CD4-positive, alpha-beta T cell treated with Interferon gamma for 1 hour (primary cell): ENCODE results near the gene PLA2G3.
"Not testable (repeated sequence)": the region's sequence is repeated elsewhere in the genome, so short reads cannot be mapped to it uniquely, and the experiment has no call there.

Experiments used
- DNase-seq: peaks from one replicate; pipeline ENCODE4 v3.0.0-alpha.2; 2020

Gene PLA2G3

GRCh38 chr22:31139866-31140716 is at the start of gene PLA2G3:
Gene PLA2G3 (minus strand): TSS chr22:31140508. CDS start chr22:31140354, 154 bp downstream.
- no peak for DNase-seq

GRCh38 chr22:31187627-31188026 is 47.3 kb upstream of the PLA2G3 start:
- DNase-seq, result no peak

GRCh38 chr22:31185056-31185455 is 44.7 kb upstream of the PLA2G3 start:
- no peak for DNase-seq

- no peak for DNase-seq
Measured at GRCh38 chr22:31184015-31184414, 43.7 kb upstream of the PLA2G3 start.

- no peak for DNase-seq
Measured at GRCh38 chr22:31179345-31179744, 39.0 kb upstream of the PLA2G3 start.

- no peak for DNase-seq
Measured at GRCh38 chr22:31178859-31179258, 38.6 kb upstream of the PLA2G3 start.

- no peak for DNase-seq
Measured at GRCh38 chr22:31177420-31178162, 37.3 kb upstream of the PLA2G3 start.

GRCh38 chr22:31176923-31177322 is 36.6 kb upstream of the PLA2G3 start:
- no peak for DNase-seq

GRCh38 chr22:31173386-31174145 is 33.3 kb upstream of the PLA2G3 start:
- no peak for DNase-seq

- not testable (repeated sequence) for DNase-seq
Measured at GRCh38 chr22:31171734-31172133, 31.4 kb upstream of the PLA2G3 start.

GRCh38 chr22:31170971-31171370 is 30.7 kb upstream of the PLA2G3 start:
- DNase-seq, result no peak

GRCh38 chr22:31162015-31162765 is 21.9 kb upstream of the PLA2G3 start:
- no peak for DNase-seq

GRCh38 chr22:31161386-31161785 is 21.1 kb upstream of the PLA2G3 start:
- DNase-seq, result no peak

- DNase-seq, result no peak
Measured at GRCh38 chr22:31160328-31160978, 20.1 kb upstream of the PLA2G3 start.

GRCh38 chr22:31155422-31155821 is 15.1 kb upstream of the PLA2G3 start:
- no peak for DNase-seq

GRCh38 chr22:31154975-31155374 is 14.7 kb upstream of the PLA2G3 start:
- DNase-seq, result no peak

GRCh38 chr22:31153357-31153756 is 13.0 kb upstream of the PLA2G3 start:
- DNase-seq, result no peak

- no peak for DNase-seq
Measured at GRCh38 chr22:31151872-31152271, 11.6 kb upstream of the PLA2G3 start.

- DNase-seq, result no peak
Measured at GRCh38 chr22:31150615-31151014, 10.3 kb upstream of the PLA2G3 start.

- DNase-seq, result peak; percentile 23
Measured at GRCh38 chr22:31148953-31149627, 8.8 kb upstream of the PLA2G3 start.

- DNase-seq, result no peak
Measured at GRCh38 chr22:31148488-31148887, 8.2 kb upstream of the PLA2G3 start.
